Cardiac atrium fibroblast (primary cell): ENCODE data around the gene GCSH. TPM values are rescaled to one million over a fixed set of nuclear protein-coding genes. Genes with fewer than 3 reads are reported as not detected.

Source experiments
- total RNA-seq: library from RNA; depleted of rRNA; stranded (reverse); fragments of >200 nt; gene quantifications from 2 replicates; pipeline ENCODE4 v1.2.3, GENCODE V29; 2015

GCSH gene
- total RNA-seq: 13.1 and 19.7 TPM in 2 replicates

DNA sequence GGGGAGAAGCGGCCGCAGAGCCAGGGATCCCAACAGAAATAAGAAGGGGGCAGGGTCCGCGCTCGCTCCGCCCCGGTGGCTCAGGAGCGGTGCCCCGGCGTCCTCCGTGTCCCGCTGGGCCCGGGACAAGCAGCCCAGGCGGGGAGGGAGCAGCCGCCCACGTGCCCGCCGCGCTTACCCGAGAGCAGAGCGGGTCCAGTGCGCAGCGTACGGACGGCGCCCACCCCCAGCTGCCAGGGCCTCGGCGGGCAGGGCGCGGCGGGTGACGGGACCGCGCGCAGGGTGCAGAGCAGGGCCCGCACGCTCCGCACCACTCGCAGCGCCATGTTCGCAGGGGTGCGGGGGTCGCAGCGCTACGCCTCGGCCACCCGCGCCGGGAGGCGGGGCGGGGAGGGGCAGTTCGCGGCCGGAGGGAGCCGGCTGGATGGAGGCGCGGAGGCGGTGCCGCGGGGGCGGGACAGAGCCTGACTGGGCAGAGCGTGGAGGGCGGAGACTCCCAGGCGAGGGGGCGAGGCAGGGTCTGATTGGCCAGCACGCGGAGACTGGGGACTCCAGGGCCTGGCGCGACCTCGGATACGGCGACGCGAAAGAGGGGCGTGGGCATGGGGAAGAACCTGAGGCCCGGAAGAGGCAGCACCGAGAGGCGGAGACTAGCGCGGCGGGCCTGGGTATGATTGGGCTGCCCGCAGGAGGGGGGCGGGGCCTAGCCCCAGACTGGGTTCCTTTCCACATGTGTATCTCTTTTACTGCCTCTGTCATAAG is at the start of gene GCSH:
Gene GCSH, minus strand, starts transcription at position 443 of the 762 bp plus-strand sequence. Its CDS starts 117 bp downstream, at position 326.

DNA sequence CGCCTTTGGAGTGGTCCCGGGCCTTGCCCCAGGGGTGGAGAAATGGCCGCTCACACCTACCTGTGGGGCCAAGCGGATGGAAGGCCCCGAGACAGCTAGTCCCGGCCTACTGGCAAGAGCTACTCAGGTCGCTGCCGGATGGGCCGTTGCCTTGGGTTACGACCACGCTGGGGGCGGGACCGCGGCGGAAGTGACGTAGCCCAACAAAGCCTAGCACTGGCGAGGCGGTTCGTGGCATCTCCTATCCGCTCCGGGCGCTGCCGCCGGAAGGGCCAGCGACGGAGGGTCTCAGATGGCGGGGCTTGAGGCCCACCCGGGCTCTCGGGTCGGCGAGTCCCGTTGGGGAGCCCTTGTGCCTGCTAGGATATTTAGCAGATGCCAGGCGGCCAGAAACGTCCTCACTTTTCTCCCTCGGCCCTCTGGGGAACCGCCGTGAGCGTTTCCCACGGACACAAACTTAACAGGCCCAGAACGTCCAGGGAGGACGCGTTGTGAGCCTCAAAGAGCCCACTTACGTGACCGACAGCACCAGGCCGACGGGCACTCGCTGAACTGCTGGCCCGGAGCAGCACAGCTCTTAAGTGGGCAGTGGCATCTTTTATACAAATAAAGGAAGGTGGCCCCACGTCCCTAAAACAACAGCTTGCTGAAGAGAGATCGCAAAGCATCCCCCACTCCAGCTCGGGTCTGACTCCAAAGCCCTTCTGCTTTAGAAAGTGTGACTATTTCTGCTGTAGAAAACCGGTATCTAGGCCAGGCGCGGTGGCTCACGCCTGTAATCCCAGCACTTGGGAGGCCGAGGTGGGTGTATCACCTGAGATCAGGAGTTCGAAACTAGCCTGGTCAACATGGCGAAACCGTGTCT is 18.9 kb downstream of the GCSH start, which contains the start of gene C16orf46:
Gene C16orf46, minus strand, starts transcription at position 163 of the 865 bp plus-strand sequence. CDS start 13,283 bp downstream, outside the sequence.

GRCh38 chr16:81035398-81035974 is 60.7 kb downstream of the GCSH start, which contains the start of gene ATMIN:
Gene ATMIN (plus strand): TSS chr16:81035842. CDS start chr16:81035871, 29 bp downstream.

Other genes with a start within 250 kb of the GCSH start
- 46.4 and 52.5 TPM in 2 replicates for gene CMC2, start 89.5 kb downstream of the GCSH start, total RNA-seq
- 16.7 and 17.9 TPM in 2 replicates for gene CENPN, start 89.2 kb downstream of the GCSH start, total RNA-seq
- 25.5 and 29.5 TPM in 2 replicates for gene ATMIN, start 60.6 kb downstream of the GCSH start, total RNA-seq
- gene C16orf46, start 19.2 kb downstream of the GCSH start, total RNA-seq: 0.18 and 0.32 TPM in 2 replicates
- gene BCO1, start 142.3 kb upstream of the GCSH start, total RNA-seq: not detected in 2 replicates
- 2.2 and 6.5 TPM in 2 replicates for gene GAN, start 218.6 kb upstream of the GCSH start, total RNA-seq